Measurements from ENCODE around the gene KIAA1671.
A peak's percentile ranks its signal among the peaks of the same experiment; 100 is the strongest.

Gene KIAA1671

DNA sequence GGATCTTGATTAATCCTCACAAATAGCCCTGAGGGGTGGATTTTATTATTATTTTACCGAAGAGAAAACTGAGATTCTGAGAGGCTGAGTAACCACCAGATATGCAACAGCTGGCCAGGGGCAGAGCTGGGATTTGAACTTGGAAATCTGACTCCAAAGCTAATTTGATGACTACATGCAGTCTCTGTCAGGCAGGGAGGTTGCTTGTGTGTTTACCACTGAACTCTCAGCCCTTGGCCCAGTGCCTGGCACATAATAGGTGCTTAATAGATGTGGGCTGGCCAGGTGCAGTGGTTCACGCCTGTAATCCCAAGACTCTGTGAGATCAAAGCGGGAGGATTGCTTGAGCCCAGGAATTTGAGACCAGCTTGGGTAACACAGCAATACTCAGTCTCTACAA lies 125.4 kb downstream of the KIAA1671 start:
- TF ChIP-seq GATA3 (IDR thresholded peaks at IDR 0.05; ENCODE audit: low read depth, low read length): no peak
- TF ChIP-seq GATA2 (IDR thresholded peaks at IDR 0.05; ENCODE audit: low read depth, low read length): no peak

DNA sequence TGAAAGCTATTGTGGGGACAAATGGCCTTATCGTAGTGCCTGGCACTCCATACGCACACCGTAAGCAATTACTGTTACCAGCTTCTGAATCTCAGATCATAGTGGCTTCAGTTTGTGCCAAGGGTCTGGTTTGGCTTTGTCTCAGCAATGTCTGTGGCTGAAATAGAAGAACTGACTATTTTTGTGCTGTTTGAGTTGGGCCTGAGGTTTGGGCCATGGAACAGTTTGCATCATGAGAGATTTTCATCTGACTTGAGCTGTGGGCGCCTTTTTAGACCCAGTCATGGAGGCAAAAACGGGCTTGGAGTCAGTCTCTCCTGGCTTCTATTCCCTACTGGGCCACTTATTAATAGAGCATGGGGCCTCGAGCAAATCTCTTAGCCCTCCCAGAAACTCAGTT lies 126.1 kb downstream of the KIAA1671 start:
- no peak for TF ChIP-seq GATA3 (IDR thresholded peaks at IDR 0.05; ENCODE audit: low read depth, low read length)
- no peak for TF ChIP-seq GATA2 (IDR thresholded peaks at IDR 0.05; ENCODE audit: low read depth, low read length)

DNA sequence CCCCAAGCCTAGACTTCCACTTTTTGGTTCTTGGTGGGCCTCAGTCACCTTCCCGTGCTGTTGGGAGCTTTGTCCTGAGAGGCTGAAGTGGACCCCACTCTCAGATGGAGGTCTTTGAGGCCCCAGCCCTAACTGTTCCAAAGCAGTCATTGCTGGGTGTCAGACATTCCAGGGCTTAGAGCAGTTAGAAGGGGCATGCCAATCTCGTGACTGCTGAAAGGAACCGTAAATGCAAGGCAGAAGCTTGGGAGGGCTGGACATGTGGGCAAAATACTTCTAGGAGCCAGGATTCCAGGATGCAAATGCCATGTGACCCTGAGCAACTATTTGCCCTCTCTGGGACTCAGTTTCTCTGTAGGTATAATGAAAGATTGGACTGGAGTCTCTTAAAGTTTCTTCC lies 128.3 kb downstream of the KIAA1671 start:
- TF ChIP-seq GATA3 (IDR thresholded peaks at IDR 0.05; ENCODE audit: low read depth, low read length) (no peak), GATA2 (IDR thresholded peaks at IDR 0.05; ENCODE audit: low read depth, low read length) (no peak)

DNA sequence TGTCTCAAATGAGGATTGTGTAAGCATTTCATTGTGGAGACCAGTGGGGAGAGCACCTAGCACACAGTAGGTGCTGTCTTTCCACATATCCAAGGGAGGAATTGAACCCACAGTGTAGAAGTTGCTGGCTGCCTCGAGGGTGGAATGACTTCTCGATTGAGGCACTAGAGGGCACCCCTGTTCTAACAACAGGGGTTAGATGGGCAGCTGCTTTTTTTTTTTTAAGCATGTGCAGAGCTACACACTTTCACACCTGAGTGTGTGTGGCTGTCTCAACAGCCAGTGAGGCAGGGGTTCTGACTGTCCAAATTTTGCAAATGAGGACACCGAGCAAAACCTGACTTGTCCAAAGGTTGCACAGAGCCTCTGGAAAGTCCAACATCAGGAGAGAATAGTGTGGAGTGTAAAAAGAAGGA lies 128.9 kb downstream of the KIAA1671 start:
- no peak for TF ChIP-seq GATA2 (IDR thresholded peaks at IDR 0.05; ENCODE audit: low read depth, low read length)
- no peak for TF ChIP-seq GATA3 (IDR thresholded peaks at IDR 0.05; ENCODE audit: low read depth, low read length)

DNA sequence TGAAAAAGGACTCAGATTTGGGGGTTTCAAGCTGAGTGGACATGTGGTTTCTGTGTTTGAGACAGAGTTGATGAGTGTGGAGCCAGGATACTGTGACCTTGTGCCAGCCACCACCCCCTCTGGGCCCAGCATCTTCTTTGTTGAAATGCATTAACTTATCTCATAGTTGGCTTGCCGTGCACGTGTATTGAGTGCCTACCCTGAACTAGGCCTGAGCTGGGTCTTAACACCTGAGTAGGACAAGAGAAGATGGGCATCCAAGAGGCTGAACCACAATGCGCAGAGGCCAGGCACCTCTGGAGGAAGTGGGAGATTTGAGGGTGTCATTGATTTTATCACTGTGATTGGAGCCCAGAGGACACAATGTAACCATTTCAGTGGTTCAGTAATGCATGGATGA lies 129.6 kb downstream of the KIAA1671 start:
- TF ChIP-seq GATA2 (IDR thresholded peaks at IDR 0.05; ENCODE audit: low read depth, low read length) (no peak), GATA3 (IDR thresholded peaks at IDR 0.05; ENCODE audit: low read depth, low read length) (no peak)

DNA sequence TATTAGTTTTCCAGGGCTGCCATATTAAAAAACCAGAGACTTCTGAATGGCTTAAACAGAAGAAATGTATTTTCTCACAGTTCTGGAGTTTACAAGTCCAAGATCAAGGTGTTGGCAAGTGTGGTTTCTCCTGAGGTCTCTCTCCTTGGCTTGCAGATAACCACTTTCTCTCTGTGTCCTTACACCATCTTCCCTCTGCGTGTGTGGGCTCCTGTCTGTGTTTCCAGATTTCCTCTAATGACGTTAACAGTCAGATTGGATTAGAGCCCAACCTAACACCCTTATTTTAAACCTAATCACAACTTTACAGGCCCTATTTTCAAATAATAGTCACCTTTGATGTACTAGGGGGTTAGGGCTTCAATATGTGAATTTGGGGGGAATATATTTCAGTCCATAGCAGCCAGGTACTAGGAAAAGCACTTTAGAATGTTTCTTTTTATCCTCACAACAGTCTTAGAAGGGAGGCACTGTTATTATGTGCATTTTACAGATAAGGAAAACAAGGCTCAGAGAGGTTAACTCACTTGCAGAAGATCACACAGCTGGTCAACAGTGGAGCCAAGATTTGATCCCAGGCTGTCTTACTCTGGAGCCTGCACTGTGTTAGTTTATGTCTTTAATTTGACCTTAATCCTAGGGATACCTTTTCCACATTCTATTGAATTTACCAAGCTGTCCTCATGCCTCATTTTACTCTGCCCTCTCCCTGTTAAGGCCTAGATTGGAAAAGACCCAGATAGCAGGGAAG lies 130.7 kb downstream of the KIAA1671 start:
- TF ChIP-seq GATA3 (IDR thresholded peaks at IDR 0.05; ENCODE audit: low read depth, low read length) (no peak), GATA2 (IDR thresholded peaks at IDR 0.05; ENCODE audit: low read depth, low read length) (no peak)

DNA sequence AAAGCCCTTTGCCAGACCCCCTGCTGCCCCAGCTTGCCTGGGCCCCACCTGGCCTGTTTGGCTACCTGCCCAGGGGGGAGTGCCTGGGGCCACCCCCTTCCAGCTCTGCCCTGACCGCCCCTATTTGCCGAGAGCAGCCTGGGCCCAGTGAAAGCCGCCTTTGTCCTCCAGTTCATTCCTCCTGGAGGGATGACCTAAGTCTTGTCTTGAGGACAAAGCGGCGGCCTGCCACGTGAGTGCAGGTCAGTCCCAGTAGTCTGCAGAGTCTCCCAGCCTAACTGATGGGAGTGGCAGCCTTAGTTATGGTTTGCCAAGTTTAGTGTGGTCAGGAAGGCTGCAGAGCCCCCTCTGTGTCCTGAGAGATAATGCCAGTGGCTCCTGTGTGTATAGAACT lies 131.3 kb downstream of the KIAA1671 start:
- TF ChIP-seq GATA3 (IDR thresholded peaks at IDR 0.05; ENCODE audit: low read depth, low read length) (no peak), GATA2 (IDR thresholded peaks at IDR 0.05; ENCODE audit: low read depth, low read length) (no peak)

DNA sequence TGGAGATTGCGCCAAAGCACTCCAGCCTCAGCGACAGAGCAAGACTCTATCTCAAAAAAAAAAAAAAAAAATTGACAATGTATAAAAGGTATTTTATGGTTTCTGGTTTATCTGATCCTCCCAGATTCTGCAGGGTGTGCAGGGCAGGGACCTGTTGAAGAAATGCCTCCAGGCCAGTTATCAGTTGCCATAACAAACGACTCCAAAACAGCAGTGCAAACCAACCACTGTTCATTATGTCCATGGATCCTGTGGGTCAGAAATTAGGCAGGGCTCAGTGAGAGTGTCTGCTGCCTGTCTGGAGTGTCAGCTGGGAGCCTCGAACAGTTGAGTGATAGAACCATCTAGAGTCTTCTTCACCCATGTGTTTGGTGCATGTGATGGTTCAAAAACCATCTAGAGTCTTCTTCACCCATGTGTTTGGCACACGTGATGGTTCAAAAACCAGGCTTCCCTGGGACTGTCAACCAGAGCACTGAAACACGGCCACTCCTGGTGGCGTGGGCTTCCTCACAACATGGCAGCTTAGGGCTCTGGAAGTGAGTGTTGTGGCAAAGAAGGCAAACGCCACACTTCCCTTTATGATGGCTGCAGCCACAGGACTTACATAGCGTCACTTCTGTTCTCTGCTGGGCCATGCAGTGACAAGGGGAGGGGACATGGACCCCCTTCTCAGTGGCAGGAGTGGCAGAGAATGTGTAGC lies 132.0 kb downstream of the KIAA1671 start:
- peak; percentile 22; the same call in 1 of the 2 replicates for TF ChIP-seq GATA2 (IDR thresholded peaks at IDR 0.05; ENCODE audit: low read depth, low read length)
- TF ChIP-seq GATA3 (IDR thresholded peaks at IDR 0.05; ENCODE audit: low read depth, low read length): no peak

DNA sequence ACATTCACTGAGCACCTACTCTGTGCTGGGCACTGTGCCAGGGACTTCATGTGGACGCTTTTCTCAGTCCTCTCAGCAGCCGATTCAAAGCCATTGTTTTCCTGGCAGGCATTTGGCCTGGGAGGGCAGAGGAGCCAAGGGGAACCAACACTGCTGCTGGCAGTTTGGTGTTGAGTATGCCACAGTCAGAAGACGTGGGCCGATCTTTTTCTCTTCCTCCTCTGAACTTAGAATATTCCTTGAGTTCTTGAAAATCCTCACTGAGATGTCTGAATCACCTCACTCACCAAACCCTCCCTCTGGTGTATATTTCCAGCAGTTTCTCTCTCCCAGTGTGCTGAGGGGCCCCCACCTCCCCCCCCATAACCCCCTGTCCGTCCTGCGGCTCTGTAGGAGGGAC lies 132.6 kb downstream of the KIAA1671 start:
- TF ChIP-seq GATA3 (IDR thresholded peaks at IDR 0.05; ENCODE audit: low read depth, low read length): no peak
- TF ChIP-seq GATA2 (IDR thresholded peaks at IDR 0.05; ENCODE audit: low read depth, low read length): no peak

DNA sequence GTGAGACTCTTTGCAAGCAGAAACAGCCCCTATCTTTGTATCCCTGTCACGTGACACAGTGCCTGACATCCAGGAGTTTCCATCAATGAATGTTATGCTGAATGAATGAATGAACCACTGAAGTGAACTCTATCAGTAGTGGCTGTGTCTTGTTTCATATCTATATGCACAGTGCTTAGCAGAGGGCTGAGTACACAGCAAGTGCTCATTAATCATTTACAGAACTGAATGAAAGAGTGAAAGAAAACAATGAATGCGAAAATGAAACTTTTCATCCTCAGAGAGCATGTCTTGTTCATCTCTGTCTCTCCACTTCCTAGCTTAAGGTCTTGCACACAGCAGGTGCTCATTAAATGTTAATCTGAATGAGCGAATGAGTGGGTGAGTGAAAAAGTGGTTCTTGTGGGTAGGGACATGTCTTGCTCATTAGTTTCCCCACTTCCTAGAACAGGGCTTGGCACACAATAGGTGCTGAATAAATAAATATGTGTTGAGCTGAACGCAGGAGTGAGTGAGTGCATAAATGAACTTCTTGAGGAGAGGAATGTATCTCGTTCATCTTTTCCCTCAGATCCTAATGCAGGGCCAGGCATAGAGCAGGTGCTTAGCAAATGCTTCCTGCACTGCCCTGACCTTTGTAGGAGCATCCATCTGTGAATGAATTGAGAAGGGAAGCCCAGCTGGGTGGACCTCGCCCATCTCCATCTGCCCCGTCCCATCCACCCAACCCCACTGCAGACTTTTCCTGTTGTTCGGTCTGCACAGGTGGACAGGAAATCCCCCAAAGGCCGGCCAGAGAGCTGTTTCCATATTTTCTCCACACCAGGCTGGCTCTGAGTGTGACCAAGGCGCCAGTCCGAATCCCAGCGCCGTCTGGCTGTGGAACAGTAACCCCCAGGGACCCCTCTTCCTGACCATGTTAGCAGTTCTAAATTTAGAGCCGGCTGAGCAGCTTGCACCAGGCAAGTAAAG lies 133.7 kb downstream of the KIAA1671 start:
- no peak for TF ChIP-seq GATA3 (IDR thresholded peaks at IDR 0.05; ENCODE audit: low read depth, low read length)

DNA sequence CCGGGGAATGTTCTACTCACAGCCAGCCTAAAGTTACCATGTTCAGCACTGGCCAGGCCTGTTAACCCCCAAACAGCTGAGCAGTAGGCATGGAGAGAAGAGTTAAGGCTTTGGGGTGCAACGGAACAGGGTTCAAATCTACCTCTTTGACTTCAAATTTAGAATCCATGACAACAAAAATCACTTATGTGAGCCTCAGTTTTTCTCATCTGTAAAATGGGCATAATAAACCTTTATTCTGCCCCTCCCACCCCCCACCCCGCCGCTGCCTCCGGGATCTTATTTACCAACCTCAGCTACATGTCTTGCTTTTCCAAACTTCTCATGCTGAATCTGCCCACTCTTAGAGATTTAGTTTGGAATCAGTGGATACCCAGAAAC lies 134.4 kb downstream of the KIAA1671 start:
- TF ChIP-seq GATA3 (IDR thresholded peaks at IDR 0.05; ENCODE audit: low read depth, low read length) (no peak), GATA2 (IDR thresholded peaks at IDR 0.05; ENCODE audit: low read depth, low read length) (no peak)

DNA sequence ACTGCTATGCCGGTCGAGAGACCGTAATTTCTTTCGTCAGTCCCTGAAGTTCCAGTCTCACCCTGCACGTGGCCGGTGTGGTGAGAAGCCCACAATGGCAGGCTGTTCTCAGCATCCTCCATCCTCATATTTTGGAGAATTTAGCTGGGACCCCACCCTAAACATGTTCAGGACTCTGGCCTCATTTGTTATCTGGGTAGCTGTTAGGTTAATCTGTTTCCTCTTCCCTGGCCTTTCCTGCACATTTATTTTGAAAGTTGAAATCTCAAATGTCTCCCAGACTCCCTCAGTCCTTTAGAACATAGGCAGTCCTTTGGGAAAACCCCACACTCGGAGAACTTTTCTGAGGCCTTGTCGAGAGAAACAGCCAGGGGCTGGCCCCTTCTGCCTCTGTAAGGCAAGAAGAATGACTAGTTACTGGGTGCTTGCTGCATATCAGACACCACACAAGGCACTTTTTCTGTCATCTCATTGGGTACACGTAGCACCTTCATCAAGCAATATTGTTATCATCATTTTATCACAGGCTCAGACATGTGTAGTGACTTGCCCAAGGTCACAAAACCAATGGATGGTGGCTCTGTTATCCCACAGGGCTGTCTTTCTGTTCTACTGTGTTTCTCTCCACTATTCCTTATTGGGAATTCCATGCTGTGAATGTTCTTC lies 137.8 kb downstream of the KIAA1671 start:
- TF ChIP-seq GATA2 (IDR thresholded peaks at IDR 0.05; ENCODE audit: low read depth, low read length) (no peak), GATA3 (IDR thresholded peaks at IDR 0.05; ENCODE audit: low read depth, low read length) (no peak)

DNA sequence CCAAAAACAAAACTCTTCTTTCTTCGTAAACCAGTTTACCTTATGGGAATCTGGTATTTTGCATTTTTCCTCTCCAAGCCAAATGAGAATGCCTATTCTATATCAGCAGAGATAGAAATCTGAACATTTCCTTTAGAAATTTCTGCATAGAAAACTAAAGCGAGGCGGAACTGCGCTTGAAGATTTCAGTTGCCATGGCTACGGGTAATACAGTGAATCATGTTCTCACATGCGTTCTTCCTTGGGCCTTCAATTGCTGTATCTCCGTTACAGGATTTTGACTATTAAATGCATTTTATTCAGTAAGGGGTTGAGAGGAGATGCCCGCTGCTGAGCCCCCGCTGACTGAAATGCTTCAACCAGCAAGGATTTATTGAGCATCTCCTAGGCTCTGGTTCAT lies 138.9 kb downstream of the KIAA1671 start:
- TF ChIP-seq GATA2 (IDR thresholded peaks at IDR 0.05; ENCODE audit: low read depth, low read length): no peak
- no peak for TF ChIP-seq GATA3 (IDR thresholded peaks at IDR 0.05; ENCODE audit: low read depth, low read length)

DNA sequence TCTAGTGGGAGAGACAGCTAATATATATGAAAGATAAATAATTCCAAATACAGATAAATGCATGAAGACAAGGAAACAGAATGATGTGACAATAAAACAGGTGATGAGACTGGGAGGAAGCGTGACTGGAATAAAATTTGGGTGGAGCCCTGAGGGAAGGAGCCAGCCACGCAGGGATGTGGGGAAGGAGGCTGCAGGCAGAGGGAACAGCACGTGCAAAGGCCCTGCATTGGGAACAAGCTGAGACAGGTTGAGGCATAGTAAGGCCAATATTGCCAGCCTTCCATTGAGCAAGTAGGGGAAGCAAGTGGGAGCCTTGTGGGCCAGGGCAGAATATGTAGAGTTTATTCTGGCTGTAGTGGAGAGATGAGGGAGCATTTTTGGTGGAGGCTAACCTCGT lies 139.6 kb downstream of the KIAA1671 start:
- no peak for TF ChIP-seq GATA2 (IDR thresholded peaks at IDR 0.05; ENCODE audit: low read depth, low read length)
- no peak for TF ChIP-seq GATA3 (IDR thresholded peaks at IDR 0.05; ENCODE audit: low read depth, low read length)
